ENCODE results near the gene B3GALNT2. TPM values are rescaled to one million over a fixed set of nuclear protein-coding genes. Genes with fewer than 3 reads are reported as not detected.

The B3GALNT2 gene
- total and polyA plus RNA-seq, 2 of the 8 experiments (the other 6 are each of a cell fraction or from before 2014, with no cell fraction given), result 15.4 to 39.4 TPM

DNA sequence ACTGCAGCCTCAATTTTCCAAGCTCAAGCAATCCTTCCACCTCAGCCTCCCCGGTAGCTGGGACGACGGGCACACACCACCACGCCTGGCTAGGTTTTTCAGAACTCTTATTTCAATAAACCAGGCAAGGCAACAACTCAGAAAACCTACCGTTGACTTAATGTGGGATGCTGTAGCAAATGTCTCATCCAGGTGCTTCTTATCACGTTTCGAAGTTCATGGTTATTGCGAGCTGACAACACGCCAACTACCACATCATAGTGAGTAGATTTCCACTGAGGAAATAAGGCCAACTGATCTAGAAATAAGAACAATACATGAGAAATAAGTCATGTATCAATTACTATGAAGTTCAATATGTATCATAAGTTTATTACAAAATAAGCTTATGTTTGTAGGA lies 9.7 kb downstream of the B3GALNT2 start (continued):
- TF ChIP-seq, protein P1, sequence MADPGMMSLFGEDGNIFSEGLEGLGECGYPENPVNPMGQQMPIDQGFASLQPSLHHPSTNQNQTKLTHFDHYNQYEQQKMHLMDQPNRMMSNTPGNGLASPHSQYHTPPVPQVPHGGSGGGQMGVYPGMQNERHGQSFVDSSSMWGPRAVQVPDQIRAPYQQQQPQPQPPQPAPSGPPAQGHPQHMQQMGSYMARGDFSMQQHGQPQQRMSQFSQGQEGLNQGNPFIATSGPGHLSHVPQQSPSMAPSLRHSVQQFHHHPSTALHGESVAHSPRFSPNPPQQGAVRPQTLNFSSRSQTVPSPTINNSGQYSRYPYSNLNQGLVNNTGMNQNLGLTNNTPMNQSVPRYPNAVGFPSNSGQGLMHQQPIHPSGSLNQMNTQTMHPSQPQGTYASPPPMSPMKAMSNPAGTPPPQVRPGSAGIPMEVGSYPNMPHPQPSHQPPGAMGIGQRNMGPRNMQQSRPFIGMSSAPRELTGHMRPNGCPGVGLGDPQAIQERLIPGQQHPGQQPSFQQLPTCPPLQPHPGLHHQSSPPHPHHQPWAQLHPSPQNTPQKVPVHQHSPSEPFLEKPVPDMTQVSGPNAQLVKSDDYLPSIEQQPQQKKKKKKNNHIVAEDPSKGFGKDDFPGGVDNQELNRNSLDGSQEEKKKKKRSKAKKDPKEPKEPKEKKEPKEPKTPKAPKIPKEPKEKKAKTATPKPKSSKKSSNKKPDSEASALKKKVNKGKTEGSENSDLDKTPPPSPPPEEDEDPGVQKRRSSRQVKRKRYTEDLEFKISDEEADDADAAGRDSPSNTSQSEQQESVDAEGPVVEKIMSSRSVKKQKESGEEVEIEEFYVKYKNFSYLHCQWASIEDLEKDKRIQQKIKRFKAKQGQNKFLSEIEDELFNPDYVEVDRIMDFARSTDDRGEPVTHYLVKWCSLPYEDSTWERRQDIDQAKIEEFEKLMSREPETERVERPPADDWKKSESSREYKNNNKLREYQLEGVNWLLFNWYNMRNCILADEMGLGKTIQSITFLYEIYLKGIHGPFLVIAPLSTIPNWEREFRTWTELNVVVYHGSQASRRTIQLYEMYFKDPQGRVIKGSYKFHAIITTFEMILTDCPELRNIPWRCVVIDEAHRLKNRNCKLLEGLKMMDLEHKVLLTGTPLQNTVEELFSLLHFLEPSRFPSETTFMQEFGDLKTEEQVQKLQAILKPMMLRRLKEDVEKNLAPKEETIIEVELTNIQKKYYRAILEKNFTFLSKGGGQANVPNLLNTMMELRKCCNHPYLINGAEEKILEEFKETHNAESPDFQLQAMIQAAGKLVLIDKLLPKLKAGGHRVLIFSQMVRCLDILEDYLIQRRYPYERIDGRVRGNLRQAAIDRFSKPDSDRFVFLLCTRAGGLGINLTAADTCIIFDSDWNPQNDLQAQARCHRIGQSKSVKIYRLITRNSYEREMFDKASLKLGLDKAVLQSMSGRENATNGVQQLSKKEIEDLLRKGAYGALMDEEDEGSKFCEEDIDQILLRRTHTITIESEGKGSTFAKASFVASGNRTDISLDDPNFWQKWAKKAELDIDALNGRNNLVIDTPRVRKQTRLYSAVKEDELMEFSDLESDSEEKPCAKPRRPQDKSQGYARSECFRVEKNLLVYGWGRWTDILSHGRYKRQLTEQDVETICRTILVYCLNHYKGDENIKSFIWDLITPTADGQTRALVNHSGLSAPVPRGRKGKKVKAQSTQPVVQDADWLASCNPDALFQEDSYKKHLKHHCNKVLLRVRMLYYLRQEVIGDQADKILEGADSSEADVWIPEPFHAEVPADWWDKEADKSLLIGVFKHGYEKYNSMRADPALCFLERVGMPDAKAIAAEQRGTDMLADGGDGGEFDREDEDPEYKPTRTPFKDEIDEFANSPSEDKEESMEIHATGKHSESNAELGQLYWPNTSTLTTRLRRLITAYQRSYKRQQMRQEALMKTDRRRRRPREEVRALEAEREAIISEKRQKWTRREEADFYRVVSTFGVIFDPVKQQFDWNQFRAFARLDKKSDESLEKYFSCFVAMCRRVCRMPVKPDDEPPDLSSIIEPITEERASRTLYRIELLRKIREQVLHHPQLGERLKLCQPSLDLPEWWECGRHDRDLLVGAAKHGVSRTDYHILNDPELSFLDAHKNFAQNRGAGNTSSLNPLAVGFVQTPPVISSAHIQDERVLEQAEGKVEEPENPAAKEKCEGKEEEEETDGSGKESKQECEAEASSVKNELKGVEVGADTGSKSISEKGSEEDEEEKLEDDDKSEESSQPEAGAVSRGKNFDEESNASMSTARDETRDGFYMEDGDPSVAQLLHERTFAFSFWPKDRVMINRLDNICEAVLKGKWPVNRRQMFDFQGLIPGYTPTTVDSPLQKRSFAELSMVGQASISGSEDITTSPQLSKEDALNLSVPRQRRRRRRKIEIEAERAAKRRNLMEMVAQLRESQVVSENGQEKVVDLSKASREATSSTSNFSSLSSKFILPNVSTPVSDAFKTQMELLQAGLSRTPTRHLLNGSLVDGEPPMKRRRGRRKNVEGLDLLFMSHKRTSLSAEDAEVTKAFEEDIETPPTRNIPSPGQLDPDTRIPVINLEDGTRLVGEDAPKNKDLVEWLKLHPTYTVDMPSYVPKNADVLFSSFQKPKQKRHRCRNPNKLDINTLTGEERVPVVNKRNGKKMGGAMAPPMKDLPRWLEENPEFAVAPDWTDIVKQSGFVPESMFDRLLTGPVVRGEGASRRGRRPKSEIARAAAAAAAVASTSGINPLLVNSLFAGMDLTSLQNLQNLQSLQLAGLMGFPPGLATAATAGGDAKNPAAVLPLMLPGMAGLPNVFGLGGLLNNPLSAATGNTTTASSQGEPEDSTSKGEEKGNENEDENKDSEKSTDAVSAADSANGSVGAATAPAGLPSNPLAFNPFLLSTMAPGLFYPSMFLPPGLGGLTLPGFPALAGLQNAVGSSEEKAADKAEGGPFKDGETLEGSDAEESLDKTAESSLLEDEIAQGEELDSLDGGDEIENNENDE (IDR thresholded peaks at IDR 0.05; ENCODE audit: insufficient replicate concordance, low read length), result no peak
- TF ChIP-seq KDM1A (IDR thresholded peaks at IDR 0.05; ENCODE audit: borderline replicate concordance, low read length) (no peak), SIX5 (IDR thresholded peaks at IDR 0.05; ENCODE audit: low read depth, low read length) (no peak), SP2 (IDR thresholded peaks at IDR 0.05; ENCODE audit: low read length) (no peak), GABPA (IDR thresholded peaks at IDR 0.05; ENCODE audit: borderline replicate concordance, insufficient read depth, low read length) (no peak)

All from H1 (cell line).